ENCODE results near the gene APOL5.
"Not testable (repeated sequence)": the region's sequence is repeated elsewhere in the genome, so short reads cannot be mapped to it uniquely, and the experiment has no call there.

The APOL5 gene

DNA sequence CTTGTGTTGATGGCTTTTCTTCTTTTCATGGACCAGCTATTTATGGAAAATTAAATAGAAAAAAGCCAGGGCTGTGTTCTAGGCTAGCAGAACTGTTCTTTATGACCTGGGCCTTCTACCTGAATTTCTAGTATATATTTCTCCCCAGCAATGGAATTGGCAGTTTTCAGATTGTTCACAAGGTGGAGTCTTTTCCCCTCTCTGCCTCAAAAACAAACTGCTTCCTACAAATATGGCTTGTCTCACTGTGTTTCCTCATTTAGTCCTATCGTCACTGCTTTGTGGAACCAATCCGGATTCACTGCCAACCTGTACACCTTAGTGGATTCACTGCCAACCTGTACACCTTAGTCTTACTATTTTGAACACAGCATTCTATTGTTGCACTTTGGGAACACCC is 5.0 kb upstream of the APOL5 start:
- no peak for DNase-seq

DNA sequence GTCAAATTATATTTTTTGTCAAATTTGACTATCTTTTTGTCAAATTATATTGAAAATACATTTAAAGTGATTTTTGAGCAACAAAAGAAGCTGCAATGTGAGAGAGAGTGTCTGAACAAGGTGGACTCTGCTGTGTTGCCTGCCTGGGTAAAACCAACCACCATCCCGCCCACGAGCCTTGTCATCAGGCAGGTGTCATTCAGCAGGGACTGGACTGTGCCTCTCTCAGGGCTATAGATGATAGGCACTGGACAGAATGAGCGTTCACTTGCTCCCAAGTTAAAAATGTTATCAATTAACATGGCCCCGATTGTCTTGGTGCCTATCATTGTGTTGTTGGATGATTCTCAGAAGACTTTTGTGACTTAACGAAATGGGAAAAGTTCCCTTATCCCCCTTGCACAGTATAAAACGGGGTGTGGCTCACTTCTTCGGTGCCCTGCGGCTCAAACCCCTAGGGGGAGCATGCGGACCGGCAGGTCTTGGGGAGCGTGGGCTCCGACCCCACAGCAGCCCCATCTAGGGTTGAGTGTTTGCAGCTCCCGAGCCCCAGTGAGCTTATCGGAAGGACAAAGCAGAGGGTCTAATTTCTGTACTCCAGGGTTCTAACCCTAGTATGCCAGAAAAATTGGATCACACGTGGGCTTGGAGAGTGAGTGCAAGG is 1.7 kb downstream of the APOL5 start:
- no peak for DNase-seq

DNA sequence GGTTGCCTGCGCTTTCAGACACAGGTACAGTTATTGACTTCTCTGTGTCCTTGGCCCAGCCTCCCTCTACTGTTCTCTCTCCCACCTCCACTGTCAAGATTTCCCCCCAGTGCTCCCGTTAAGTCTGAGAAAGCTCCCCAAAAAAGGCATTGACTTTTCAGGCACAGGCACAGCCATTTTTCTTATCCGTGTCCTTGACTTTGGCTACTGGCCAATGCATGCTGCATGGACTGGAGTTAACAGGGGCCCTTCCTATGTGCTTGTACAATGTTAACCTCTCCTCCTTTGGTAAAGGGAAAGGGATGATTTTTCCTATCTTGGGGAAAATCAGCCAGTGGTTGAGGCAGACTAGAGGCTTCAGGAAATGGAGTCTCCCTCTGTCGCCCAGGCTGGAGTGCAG is 4.3 kb downstream of the APOL5 start:
- no peak for DNase-seq

DNA sequence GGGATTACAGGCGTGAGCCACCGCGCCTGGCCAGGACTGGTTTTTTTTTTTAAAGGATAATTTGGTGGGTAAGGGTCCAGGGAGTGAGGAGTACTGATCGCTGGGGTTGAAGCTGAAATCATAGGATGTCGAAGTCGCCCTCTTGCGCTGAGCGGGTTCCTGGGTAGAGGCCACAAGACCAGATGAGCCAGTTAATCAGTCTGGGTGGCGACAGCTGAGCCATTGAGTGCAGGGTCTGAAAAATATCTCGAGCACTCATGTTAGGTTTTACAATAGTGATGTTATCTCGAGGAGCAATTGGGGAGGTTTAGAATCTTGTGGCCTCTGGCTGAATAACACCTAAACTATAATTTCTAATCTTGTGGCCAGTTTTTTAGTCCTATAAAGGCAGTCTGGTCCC is 7.8 kb downstream of the APOL5 start:
- DNase-seq, result no peak

DNA sequence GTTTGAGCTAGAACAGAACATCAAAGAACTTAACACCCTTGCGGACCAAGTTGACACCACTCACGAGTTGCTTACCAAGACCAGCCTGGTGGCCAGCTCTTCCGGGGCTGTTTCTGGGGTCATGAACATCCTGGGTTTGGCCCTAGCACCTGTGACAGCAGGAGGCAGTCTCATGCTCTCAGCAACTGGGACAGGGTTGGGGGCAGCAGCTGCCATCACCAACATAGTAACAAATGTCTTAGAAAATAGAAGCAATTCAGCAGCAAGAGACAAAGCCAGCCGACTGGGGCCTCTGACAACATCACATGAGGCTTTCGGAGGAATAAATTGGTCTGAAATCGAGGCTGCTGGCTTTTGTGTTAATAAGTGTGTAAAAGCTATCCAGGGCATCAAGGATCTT is 8.7 kb downstream of the APOL5 start:
- DNase-seq, result no peak

DNA sequence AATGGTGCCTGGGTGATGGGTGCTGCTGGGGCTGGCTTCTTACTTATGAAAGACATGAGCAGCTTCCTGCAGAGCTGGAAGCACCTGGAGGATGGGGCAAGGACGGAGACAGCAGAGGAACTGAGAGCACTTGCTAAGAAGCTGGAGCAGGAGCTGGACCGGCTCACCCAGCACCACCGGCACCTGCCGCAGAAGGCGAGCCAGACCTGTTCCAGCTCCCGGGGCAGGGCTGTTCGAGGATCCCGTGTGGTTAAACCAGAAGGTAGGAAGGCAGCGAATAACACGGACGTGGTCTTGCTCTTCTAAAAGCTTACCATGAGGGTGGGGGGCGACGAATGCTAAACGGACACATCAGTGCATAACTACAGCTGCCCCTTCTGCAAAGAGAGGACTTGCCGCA is 9.3 kb downstream of the APOL5 start:
- no peak for DNase-seq

DNA sequence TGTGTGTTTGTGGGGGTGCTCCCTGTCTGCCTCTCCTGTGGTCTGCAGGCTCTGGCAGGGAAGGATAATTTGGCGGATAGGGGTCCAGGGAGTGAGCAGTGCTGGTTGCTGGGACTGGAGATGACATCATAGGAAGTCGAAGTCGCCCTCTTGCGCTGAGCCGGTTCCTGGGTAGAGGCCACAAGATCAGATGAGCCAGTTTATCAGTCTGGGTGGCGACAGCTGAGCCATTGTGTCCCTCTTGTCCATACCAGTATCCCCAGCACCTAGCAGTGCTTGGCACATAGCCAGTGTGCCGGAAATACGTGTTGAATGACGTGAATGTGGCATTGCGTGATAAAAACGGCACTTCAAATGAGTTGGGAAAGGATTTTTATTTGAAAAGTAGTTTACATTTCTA is 9.8 kb downstream of the APOL5 start:
- no peak for DNase-seq

DNA sequence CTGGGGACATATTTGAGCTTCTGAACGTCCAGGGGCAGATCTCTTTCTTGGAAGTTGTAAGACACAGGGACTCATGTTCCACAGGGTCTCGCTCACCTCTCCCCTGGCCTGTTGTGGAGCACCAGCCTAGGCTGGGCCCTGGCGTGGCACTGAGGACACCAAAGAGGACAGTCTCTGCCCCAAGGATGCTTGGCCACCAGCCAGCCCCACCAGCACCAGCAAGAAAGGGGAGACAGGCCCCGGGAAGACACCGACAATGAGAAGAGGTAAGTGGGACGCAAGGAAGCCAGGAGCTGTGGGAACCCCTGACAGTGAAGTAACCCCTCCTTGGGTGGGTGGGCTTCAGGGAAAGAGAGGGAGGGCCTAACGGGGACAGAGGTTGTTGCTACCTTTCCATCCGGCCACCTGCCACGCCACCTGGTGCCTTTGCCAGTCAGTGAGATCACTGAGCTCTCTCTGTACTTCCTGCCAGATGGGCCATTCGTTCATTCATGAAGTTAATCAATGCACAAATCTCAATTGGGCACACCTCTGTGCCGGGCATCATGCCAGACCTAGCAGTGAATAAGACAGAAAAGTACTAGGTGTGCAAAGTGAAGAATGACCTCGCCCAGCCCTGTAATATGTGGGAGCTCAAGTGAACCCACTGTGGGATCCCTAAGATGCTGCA is 11.1 kb downstream of the APOL5 start:
- peak; percentile 12 for DNase-seq

DNA sequence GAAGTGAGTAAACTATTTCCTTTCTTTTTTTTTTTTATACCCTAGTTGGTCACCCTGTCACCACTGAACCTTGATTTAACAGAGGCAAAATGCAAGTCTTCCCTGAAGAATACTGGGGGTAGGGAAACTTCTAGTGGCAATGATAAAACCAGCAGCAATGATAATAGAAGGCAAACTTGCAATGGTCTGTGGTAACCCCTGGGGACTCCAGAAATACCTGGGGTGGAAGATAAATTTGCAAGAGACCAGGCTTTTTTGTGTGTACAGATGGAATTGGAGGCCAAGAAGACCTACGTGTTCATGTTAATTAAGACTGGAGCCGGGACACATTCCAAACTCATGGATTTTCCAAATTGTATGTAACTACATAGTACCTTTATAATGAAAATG is 11.6 kb downstream of the APOL5 start:
- DNase-seq, result no peak

DNA sequence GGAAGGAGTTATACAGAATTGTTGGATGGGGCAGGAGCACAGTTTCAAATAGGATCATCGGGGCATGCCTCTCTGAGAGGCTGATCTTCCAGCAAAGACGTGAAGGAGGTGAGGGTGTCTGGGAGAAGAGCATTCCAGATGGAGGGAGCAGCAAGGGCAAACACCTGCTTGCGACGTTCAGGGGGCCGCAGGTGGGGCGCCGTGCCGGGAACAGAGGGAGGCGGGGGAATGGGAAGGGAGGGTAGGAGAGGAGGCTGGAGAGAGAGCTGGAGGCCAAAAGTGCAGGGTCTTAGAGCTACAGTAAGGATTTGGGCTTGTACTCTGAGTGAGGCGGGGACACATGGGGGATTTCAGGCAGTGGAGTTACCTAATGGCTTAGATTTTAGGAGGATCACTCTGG is 13.6 kb downstream of the APOL5 start:
- DNase-seq, result no peak

DNA sequence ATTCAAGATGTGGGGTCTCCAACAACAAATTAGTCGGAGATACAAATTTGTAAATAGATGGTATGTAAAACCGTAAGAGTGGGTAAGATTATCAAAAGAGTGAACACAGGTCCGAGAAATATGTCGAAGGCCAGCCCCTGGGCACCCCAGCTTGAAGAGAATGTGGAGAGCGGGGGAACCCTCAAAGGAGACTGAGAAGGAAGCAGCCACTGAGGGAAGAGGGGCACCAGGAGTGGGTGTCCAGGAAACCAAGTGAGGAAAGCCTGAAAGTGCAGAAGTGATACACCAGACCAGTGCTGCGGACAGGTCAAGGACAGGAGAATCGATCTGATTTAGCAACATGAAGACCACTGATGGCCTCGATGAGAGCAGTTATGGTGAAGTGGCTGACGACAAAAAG is 14.4 kb downstream of the APOL5 start:
- no peak for DNase-seq

DNA sequence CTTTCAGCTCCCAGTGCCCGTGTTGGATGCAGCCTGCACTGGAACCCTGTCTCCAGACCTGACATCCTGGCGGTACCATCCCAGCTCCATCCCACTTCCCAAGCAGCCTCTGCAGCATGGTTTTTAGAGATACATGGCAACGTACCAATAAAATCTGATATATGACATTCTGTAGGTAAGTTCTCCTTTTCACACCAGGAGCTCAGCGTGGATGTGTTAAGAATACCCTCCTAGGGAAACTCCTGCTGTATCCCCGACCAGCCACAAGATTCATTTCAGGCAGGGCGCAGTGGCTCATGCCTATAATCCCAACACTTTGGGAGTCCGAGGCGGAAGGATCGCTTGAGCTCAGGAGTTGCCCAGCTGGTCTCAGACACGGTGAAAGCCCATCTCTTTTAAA is 15.4 kb downstream of the APOL5 start:
- no peak for DNase-seq

DNA sequence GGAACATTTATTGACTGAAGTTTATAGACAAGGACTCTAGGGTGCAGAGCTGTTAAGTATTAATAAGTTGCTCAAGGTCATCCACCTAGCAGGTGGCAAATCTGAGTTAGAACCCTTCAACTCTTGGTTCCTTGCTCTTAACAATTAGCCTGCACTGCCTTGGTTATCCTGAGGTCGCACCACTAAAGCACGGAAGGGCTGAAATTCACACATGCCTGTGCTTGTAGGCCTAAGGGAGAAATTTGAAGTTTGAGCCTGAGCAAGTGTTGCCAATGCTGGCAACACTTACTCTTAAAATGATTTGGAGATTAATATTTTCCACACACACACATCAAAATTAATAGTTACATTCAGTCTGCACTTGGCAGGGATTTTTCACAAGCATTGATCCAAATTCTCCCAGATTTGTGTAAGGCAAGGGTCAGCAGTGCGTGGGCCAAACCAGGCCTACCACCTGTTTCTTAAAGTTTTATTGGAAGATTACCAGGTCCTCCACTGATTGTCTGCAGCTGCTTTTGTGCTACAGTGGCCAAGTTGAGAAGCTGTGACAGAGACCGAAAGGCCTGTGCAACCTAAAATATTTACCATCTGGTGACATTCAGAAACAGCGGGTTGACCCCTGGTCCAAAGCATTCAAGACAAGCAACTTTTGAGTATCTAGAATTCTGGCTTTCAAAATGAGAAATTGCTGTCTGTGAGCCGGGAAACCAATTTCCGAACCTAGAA is 16.3 kb downstream of the APOL5 start:
- no peak for DNase-seq

DNA sequence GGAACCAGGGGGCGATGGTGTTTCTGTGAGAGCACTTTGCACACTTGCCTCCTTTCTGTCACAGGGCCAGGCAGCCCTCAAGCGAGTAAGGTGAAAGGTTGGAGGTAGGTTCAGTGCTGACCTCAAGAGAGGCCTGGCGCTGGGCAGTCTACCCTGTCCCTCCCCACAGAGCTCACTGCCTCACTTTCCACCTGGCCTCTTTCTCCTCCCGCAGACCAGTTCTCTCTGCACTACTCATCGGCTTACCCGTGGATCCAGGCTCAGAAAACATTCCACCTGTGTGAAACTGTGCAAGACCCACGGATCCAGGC is 16.8 kb downstream of the APOL5 start:
- no peak for DNase-seq

DNA sequence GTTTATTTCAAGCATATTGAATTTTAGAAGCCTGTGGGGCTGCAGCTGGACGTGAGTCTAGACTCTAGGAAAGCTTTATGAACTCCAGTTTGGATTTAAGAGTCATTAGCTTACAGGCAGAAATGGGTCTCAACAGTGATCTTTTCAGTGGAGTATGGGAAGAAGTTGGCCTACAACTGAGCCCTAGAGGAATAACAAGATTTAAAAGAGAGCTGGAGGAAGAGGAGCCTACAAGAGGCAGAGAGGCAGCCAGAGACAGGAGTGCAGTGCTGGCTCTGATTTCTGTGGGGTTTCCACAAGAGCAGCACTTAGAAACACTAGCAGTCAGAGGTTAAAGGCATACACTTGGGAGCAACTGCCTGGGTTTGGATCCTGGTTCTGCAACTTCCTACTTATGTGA is 17.9 kb downstream of the APOL5 start:
- no peak for DNase-seq

DNA sequence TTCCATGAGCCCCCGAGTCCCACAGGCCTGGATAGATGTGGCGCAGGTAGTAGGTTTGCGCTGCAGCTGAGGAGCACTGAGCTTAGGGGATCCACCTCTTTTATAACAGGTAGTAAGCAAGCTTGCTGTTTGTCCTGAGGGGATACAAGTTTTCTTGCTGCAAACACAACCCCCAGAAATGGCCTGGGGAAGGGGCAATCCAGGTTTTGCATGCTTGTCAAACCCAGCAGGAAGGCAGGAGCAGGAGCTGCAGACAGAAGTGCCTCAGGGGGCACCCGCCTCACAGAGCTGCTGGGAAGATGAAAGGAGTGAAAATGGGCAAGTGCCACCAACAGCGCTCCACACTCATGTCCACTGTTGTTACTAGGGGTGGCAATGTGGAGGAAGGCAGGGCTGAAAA is 18.5 kb downstream of the APOL5 start:
- DNase-seq, result no peak

DNA sequence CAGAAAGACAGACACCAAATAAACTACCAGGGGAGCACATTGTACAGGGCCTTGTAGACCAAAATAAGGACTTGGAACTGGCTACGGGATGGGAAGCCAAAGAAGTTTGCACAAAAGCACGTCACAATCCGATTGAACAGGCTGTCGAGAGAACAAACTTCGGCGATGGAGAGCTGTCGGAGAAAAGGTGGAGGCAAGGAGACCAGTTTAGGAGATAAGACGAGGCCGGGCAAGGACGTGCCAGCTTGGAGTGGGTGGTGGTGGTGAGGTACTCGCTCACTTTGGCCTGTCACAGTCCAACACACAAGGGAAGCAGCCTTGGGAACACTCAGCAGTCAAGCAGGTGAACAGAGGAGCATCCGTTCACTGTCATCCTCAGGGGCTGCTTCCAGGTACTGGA is 19.0 kb downstream of the APOL5 start:
- no peak for DNase-seq

DNA sequence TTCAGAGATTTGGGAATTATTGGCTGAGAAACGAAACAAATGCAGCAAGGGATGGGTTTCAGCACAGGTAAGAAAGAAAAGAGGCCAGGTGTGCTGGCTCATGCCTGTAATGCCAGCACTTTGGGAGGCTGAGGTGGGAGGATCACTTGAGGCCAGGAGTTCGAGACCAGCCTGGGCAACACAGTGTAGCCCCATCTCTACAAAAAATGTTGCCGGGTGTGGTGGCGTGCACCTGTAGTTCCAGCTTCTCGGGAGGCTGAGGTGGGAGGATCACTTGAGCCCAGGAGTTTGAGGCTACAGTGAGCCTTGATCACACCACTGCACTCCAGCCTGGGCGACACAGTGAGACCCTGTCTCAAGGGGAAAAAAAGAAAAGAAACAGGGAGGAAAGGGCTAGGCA is 20.2 kb downstream of the APOL5 start:
- DNase-seq, result not testable (repeated sequence)

DNA sequence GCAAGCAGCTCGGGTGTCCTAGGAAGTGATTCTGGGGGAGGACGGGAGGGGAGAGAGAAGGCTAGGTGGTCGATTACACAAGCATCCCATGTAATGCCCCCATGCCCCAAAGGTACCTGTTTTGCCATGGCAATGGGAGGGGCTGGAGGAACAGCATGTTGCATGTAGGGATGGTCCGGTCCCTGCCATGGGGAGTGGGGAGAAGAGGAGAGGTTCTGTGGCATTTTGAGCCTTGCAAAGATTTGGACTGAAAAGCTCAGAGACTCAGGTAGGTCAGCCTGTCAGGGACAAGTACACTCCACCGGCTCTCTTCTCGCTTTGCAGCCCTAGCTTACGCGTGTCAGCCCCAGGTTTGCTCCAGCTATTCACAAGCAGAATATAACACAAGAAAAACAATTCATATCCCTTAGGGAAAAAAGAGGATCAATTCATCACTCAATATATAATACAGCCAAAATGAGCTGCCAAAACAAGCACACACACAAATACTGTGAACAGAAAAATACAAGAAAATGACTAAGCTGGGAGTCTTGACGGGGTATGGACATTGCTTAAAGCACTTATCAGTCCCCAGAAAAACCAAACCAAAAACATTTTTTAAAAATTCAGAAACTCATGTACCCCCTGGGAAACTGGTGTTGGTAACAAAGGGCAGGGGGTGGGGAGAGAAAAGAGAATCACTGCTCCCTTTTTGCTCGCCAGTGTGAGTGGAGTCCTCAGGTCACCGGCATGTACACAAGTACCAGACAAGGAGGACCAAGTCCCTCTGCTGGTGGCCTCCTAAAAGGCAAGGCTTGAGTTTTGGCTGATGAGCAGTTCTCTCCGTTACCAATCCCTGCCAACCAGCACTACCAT is 21.6 kb downstream of the APOL5 start:
- no peak for DNase-seq

DNA sequence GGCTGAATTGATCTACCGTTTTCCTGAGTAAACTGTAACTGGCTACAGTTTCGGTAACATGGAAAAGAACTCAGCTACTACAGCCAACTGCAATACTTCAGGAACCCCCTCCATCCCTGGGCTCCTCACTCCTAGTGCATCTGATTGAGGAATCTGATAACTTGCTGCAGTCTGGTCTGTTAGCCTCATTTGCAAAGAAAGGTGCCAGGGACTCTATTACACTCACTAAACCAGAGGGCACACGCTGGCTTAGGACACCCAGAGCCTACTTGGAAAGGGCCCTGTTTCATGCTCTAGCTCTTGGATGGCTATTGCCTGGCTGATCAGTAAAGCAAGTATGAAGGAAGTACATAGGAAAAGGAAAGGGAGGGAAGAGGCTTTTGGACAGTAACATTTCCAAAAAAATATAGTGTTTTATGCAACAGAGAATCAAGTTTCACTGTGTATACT is 22.3 kb downstream of the APOL5 start:
- DNase-seq, result no peak

DNA sequence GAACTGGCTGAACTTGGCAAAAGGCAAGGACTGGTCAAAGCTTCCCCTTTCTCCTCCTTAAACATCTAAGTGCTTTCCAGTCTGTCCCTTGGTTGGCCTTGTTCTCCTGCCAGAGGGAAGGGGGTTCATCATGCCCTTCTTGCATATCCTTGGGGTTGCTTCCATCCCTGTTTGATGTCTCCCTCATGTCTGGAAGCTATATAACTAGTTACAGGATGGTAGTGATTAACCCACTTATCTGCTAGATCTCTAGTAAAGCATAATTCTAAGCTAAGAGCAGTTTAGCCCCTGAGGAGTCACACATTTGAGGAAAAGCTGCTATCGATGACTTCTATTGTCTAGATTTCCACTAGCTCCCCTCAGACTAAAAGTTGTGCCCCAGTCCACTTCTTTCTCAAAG is 22.9 kb downstream of the APOL5 start:
- no peak for DNase-seq

DNA sequence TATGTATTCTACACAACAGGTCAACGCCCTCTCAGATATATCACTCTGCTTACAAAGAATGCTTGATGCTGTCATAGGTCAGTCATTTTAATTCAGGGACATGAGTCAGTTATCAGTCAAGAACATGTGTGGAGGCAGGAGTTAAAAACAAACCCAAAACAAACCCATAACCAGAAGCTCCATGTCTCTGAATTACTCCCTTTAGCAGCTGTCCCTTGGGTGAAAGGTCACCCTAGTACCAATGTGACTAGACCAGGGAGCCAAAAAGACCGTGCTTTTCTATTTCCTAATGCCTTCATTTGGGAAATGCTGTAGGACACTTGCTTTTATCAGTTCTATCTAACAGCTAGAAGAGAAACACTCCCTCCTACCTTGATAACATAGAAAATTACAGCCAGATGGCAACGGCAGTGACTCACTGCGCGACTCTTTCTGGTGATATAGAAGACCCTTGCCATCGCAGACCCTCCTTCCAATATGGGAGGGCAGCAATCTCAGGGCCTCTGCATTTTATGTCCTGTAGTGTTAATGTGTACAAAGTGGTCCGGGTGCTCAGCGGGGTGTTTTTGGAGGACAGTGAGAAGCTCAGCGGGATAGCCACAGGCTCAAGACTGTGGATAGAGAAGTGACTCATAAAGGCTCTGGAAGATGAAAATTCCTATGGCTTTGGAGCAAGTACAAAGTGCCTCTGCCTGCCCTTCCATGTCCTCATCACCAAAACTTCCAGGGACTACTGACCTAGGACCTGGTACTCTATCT is 24.8 kb downstream of the APOL5 start:
- no peak for DNase-seq

DNA sequence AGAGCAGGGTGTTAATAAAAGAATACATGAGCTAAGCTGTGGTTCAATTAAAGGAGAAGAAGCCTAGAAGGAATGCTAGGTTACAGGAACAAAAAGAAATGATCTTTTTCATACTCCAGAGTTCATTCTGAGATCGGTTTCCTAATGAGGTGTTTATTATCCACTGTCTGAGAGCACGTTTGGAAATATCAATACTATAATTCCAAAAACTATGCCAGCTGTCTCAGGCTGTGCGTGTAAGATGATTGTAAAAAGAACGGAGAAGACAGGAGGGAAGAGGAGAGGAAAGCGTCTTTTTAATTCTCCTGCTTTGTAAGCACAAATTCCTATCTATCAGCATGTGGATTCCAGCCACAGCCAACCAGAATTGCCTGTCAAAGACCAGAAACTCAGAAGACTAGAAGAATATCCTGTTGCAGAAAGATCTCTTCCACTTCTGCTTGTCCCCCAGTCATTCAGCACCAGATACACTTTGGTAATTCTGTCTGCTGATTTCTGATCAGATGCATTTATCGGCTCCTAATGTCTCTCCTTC is 25.7 kb downstream of the APOL5 start:
- no peak for DNase-seq
